ENCODE data around the gene NCAN.
A peak's percentile ranks its signal among the peaks of the same experiment; 100 is the strongest.
"Not testable (repeated sequence)": the region's sequence is repeated elsewhere in the genome, so short reads cannot be mapped to it uniquely, and the experiment has no call there.

Gene NCAN

DNA sequence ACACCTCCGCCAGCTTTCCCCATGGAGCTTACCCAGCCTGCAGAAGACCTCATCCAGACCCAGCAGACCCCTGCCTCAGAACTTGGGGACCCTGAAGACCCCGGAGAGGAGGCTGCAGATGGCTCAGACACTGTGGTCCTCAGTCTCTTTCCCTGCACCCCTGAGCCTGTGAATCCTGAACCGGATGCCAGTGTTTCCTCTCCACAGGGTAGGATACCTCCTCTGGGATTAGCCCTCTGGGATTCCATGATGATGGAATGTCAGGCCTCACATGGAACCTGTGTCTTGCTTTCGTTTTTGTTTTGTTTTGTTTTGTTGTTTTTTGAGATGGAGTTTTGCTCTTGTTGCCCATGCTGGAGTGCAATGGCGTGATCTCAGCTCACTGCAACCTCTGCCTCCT lies 17.8 kb upstream of the NCAN start:
- DNase-seq (ENCODE audit: low read depth), result no peak

GRCh38 chr19:19201697-19202630 lies 9.8 kb upstream of the NCAN start:
- DNase-seq (ENCODE audit: low read depth), result no peak

DNA sequence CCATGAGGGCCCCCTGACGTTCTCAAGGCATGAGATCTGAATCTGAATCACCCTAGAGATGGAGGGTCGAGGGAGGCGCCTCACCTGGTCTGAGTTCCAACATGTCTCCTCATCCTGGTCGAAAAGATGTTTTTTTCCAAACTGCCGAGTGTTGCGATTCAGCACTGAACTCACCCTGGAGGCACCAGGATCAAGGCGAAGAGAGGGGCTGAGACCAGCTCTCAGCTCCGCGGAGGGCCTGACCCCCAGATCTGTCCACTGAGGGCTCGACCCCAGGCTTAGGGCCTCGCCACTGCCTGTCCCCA lies 9.1 kb upstream of the NCAN start:
- peak; percentile 31 for DNase-seq (ENCODE audit: low read depth)

- DNase-seq (ENCODE audit: low read depth), result peak; percentile 93
Observed at GRCh38 chr19:19203012-19203856, 8.5 kb upstream of the NCAN start, which contains the start of gene NR2C2AP. TSS of gene NR2C2AP (minus strand) at chr19:19203414. CDS start at chr19:19203060, 354 bp downstream.

- no peak for DNase-seq (ENCODE audit: low read depth)
Observed at GRCh38 chr19:19204181-19204580, 7.6 kb upstream of the NCAN start.

GRCh38 chr19:19205416-19206410 lies 6.0 kb upstream of the NCAN start:
- no peak for DNase-seq (ENCODE audit: low read depth)

DNA sequence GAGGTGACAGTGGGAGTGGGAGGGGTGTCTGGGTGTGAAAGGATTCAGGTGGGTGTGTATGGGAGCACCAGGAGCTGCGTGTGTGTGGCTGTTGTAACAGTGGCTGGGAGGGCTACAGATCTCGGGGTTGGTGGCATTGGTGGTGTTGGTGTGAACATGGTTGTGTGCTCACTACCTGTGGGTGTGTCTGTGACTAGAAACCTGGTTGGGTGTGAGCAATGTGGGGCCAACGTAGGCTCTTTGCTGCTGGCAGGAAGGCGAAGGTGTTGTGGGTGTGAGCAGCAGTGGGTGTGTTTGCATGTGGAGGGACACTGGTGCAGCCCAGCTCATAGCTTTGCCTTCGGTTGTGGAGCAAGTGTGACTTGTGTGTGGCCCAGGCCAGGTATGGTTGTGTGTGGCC lies 4.8 kb upstream of the NCAN start:
- no peak for DNase-seq (ENCODE audit: low read depth)

DNA sequence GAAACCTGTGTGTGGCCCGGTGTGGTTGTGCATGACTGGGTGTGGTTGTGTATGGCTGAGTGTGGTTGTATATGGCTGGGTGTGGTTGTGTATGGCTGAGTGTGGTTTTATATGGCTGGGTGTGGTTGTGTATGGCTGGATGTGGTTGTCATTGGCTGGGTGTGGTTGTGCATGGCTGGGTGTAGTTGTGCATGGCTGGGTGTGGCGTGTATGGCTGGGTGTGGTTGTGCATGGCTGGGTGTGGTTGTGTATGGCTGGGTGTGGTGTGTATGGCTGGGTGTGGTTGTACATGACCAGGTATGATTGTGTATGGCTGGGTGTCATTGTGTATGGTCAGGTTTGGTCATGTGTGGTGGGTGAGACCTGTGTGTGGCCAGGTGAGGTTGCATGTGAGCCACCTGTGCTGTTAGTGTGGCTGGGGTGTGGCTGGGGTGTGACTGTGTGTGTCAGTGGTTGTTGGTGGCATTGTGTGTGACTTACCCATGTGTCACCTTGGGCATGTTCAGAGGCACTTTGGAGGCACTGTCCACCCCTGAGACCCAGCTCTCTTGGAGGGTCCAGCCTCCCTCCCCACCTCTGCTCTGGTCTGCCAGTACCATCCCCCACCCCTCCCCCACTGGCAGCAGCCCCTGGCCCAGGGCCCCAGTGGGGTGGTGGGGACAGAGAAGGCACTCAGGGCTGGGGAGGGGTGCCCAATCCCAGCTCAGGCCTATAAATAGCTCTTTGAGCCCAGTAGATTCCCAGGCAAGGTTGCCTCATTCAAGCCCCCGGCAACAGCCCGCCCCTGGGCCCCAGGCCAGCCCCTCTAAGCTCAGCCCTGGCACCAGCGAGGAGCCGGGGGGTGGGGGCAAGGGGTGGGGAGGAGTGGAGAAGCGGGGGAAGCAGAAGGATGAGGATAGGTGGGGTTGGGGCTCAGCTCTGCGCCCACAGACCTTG lies 3.9 kb upstream of the NCAN start:
- DNase-seq (ENCODE audit: low read depth), result no peak

DNA sequence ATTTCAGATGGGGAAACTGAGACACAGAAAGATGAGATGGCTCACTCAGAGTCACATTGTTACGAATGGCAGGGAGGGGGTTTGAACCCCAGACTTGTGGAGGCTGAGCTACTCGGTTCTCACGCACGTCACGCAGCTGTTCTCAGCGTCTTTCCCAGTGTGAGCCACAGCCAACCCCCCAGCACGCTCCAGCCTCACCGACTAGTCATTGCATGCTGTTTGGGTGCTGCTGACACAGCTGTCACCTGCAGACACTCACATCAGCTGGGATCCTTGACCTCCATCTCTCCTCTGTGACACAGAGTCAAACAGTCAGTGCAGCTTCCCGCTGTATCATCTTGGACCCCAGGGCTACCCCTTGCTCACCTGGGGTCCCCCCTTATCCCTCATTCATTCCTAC lies 2.4 kb upstream of the NCAN start:
- no peak for DNase-seq (ENCODE audit: low read depth)

- DNase-seq (ENCODE audit: low read depth), result no peak
Observed at GRCh38 chr19:19212916-19213315, 1.2 kb downstream of the NCAN start.

GRCh38 chr19:19213426-19214158 lies 1.8 kb downstream of the NCAN start:
- no peak for DNase-seq (ENCODE audit: low read depth)

DNA sequence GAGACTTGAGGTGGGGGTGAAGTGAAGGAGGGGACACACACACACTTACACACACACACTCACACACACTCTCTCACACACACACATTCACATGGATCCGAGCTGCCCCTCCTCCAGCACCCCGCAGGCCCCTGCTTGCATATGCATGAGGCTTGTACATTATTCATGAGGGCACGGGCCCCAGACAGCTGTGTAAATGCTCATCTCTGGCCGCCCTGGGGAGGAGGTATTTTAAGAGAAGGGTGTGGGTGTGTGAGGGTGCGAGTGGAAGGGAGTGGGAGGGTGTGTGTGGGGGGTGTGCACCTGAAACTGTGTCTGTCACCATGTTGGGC lies 2.4 kb downstream of the NCAN start:
- no peak for DNase-seq (ENCODE audit: low read depth)

DNA sequence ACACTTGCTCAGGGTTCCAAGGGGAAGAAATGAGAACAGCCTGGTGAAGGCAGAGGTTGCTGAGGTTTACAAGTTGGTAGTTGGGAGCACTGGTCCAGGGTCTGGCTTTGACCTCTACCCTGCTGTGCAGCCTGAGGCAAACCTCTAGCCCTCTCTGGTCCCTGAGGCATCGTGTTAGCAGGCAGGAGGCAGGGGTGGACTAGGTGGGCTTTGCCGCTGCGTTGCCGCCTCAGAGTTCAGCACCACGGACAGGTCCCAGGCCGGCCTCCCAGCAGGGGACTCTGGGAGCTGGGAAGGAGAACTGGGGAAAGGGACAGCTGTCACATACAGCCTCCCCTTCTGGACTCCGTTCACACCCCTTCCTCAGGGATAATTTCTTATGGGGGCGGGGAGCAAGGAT lies 3.1 kb downstream of the NCAN start:
- DNase-seq (ENCODE audit: low read depth), result peak; percentile 41

- DNase-seq (ENCODE audit: low read depth), result no peak
Observed at GRCh38 chr19:19215792-19216191, 4.0 kb downstream of the NCAN start.

- peak; percentile 76 for DNase-seq (ENCODE audit: low read depth)
Observed at GRCh38 chr19:19217099-19217498, 5.3 kb downstream of the NCAN start.

GRCh38 chr19:19218911-19219310 lies 7.2 kb downstream of the NCAN start:
- DNase-seq (ENCODE audit: low read depth), result no peak

GRCh38 chr19:19221000-19221399 lies 9.2 kb downstream of the NCAN start:
- DNase-seq (ENCODE audit: low read depth), result not testable (repeated sequence)

- DNase-seq (ENCODE audit: low read depth), result no peak
Observed at GRCh38 chr19:19223060-19223459, 11.3 kb downstream of the NCAN start.

- DNase-seq (ENCODE audit: low read depth), result no peak
Observed at GRCh38 chr19:19223636-19224035, 11.9 kb downstream of the NCAN start.
